Measurements from ENCODE around the gene MTCL1. TPM values are rescaled to one million over a fixed set of nuclear protein-coding genes. Genes with fewer than 3 reads are reported as not detected.

MTCL1 gene
- polyA plus RNA-seq (2013, experiment 1 of 2): 21.1 TPM
- 18.8 TPM for polyA plus RNA-seq (2013, experiment 2 of 2)

DNA sequence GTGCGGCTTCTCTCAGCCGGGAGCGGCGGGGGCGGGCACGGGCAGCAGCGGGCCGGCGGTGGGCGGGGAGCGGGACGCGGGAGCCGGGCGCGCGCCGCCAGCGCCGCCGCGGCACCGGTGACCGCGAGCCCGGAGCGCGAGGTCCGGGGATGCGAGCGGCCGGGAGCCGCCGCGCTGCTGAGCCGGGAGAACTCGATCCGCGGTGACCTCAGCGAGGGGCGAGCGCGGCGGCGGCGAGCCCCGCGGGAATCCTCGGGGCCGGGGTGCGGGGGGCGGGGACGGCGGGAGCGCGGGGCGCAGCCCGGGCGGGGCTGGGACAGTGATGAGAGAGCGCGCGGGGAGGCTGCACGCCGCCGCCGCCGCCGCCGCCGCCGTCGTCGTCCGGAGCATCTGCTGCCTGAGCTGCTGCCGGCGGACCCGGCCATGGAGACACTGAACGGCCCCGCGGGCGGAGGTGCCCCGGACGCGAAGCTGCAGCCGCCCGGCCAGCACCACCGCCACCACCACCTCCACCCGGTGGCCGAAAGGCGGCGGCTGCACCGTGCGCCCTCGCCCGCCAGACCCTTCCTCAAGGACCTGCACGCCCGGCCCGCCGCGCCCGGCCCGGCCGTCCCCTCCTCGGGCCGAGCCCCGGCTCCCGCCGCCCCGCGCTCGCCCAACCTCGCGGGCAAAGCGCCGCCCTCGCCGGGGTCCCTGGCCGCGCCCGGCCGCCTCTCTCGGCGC is at the start of gene MTCL1:
Gene MTCL1 (plus strand): TSS at position 319 of the 723 bp plus-strand sequence. CDS start 105 bp downstream, at position 424.
- WGBS: under 1% methylated on average over 123 of the region's 123 CpGs
- peak within 1 kb of the TSS; percentile 53 for H3K9ac ChIP-seq (ENCODE audit: low read depth, low read length)
- H3K4me3 ChIP-seq (ENCODE audit: low read length): peak within 1 kb of the TSS; percentile 72
- H3K27me3 ChIP-seq (ENCODE audit: insufficient read depth, low read length): peaks cover 30% of the 10 kb centered on the region
- H3K27ac ChIP-seq (ENCODE audit: low read depth, low read length): no peak within 1 kb of the TSS
- H3K4me1 ChIP-seq (ENCODE audit: insufficient read depth, low read length): peaks cover 28% of the 10 kb centered on the region
- peaks cover 6% of the 10 kb centered on the region for H3K36me3 ChIP-seq (ENCODE audit: insufficient read depth, low read length)
- no peaks in the 10 kb centered on the region for H3K9me3 ChIP-seq (ENCODE audit: insufficient read depth, low read depth, low read length)

DNA sequence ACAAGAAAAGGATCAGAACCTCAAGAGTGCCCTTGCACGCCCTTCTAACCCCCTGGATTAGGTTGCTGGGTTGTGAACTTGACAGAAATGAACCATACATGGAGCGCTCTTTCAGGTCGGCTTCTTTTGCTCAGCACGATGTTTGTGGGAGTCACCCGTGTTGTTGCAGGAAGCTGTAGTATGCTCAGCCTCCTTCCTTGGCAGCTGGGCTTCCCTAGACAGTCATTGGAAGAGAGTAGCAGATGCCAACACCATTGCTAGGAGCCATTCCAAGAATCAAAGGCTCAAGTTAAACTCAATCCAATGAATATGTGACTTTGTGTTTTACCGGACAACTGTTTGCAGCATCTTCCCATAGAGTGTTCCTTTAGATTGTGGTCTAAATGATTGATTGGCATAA is 49.1 kb upstream of the MTCL1 start:
- H3K27ac ChIP-seq (ENCODE audit: low read depth, low read length): no peak overlapping the region

DNA sequence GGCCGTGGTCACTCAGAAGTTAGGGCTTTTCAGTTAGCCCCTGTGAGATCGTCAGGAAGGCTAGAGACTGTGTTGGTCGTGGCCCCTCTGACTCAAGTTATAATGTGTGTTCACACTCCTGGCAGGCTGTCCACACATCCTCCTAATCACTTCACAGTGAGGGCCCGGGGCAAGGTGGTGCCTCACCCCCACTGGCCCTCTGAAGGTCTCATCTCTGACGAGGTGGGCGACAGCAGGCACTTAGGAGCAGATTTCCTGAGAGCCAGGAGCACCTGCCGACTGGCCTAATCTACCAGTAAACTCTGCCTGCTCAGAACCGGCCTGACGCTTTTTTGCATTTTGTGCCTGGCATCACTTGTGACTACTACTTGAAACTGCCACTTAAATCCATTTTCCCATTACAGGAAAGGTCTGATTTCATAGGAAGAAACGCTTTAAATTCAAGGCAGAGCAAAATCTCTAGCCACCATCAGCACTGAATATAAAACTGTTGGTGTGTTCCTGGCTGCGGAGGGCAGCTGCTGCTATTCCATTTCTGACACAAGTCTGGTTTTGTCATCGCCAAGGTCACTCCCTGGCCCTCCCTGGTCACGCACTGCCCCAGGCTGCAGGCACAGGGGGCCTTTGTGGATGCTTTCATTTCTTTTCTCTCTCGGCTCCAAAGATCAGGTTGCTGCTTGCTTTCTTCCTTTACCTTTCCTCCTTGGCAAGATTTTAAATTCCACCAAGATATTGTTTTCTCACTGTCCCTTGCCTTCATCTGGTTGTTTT is 48.1 kb upstream of the MTCL1 start:
- H3K4me3 ChIP-seq (ENCODE audit: low read length): no peak overlapping the region
- H3K4me1 ChIP-seq (ENCODE audit: insufficient read depth, low read length): peaks cover 21% of the 10 kb centered on the region
- H3K27me3 ChIP-seq (ENCODE audit: insufficient read depth, low read length): no peaks in the 10 kb centered on the region
- H3K9me3 ChIP-seq (ENCODE audit: insufficient read depth, low read depth, low read length): no peaks in the 10 kb centered on the region
- no peak overlapping the region for H3K27ac ChIP-seq (ENCODE audit: low read depth, low read length)
- H3K9ac ChIP-seq (ENCODE audit: low read depth, low read length): no peak overlapping the region
- no peaks in the 10 kb centered on the region for H3K36me3 ChIP-seq (ENCODE audit: insufficient read depth, low read length)
- 83% methylated on average over 14 of the region's 14 CpGs for WGBS

More for the DNA sequence above, 49.1 kb upstream of the MTCL1 start:
- Histone ChIP-seq H3K4me1 (ENCODE audit: insufficient read depth, low read length) (peaks cover 12% of the 10 kb centered on the region), H3K9ac (ENCODE audit: low read depth, low read length) (no peak overlapping the region), H3K9me3 (ENCODE audit: insufficient read depth, low read depth, low read length) (no peaks in the 10 kb centered on the region; the same call in 1 of the 2 replicates), H3K36me3 (ENCODE audit: insufficient read depth, low read length) (no peaks in the 10 kb centered on the region), H3K4me3 (ENCODE audit: low read length) (no peak overlapping the region), H3K27me3 (ENCODE audit: insufficient read depth, low read length) (no peaks in the 10 kb centered on the region)
- 97% methylated on average over 6 of the region's 6 CpGs for WGBS

DNA sequence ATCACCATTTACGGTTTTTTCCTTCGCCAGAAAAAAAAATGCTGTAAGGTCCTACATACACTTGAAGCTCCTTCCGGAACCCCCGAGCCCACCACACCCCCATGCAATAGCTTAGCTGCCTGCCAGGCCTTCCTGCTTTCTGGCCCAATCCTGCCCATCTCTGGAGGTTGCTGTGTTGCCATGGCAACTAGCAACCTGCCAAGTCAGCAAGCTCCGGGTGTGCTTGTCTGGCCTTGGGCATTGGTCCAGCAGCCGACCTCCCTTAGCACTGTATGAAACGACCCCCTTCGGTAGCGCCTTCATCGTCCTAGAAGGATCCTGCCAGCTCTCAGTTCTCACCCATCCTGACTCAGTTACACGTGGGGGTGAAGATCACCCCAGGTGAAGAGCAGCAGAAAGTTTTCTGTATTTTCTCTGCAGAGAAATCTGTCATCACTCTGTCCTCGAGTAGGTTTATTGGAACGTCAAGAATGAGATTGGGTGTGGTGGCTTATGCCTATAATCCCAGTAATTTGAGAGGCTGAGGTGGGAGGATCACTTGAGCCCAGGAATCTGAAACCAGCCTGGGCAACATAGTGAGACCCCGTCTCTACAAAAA is 47.4 kb upstream of the MTCL1 start:
- H3K9ac ChIP-seq (ENCODE audit: low read depth, low read length): no peak overlapping the region
- no peaks in the 10 kb centered on the region for H3K9me3 ChIP-seq (ENCODE audit: insufficient read depth, low read depth, low read length)
- no peak overlapping the region for H3K27ac ChIP-seq (ENCODE audit: low read depth, low read length)
- no peak overlapping the region for H3K4me3 ChIP-seq (ENCODE audit: low read length)
- no peaks in the 10 kb centered on the region for H3K27me3 ChIP-seq (ENCODE audit: insufficient read depth, low read length)
- H3K4me1 ChIP-seq (ENCODE audit: insufficient read depth, low read length): peaks cover 28% of the 10 kb centered on the region
- 80% methylated on average over 14 of the region's 14 CpGs for WGBS
- H3K36me3 ChIP-seq (ENCODE audit: insufficient read depth, low read length): no peaks in the 10 kb centered on the region

- H3K36me3 ChIP-seq (ENCODE audit: insufficient read depth, low read length): no peaks in the 10 kb centered on the region
- H3K4me1 ChIP-seq (ENCODE audit: insufficient read depth, low read length): peaks cover 35% of the 10 kb centered on the region
- H3K4me3 ChIP-seq (ENCODE audit: low read length): no peak overlapping the region
- no peak overlapping the region for H3K27ac ChIP-seq (ENCODE audit: low read depth, low read length)
- no peaks in the 10 kb centered on the region for H3K9me3 ChIP-seq (ENCODE audit: insufficient read depth, low read depth, low read length)
- no peak overlapping the region for H3K9ac ChIP-seq (ENCODE audit: low read depth, low read length)
- no peaks in the 10 kb centered on the region for H3K27me3 ChIP-seq (ENCODE audit: insufficient read depth, low read length)
- WGBS: 95% methylated on average over 31 of the region's 31 CpGs
Measured at GRCh38 chr18:8658858-8659485, 46.4 kb upstream of the MTCL1 start.

- H3K4me1 ChIP-seq (ENCODE audit: insufficient read depth, low read length): peaks cover 35% of the 10 kb centered on the region
- H3K27ac ChIP-seq (ENCODE audit: low read depth, low read length): no peak overlapping the region
- H3K9ac ChIP-seq (ENCODE audit: low read depth, low read length): no peak overlapping the region
- no peaks in the 10 kb centered on the region for H3K27me3 ChIP-seq (ENCODE audit: insufficient read depth, low read length)
- no peak overlapping the region for H3K4me3 ChIP-seq (ENCODE audit: low read length)
- no peaks in the 10 kb centered on the region for H3K9me3 ChIP-seq (ENCODE audit: insufficient read depth, low read depth, low read length)
- H3K36me3 ChIP-seq (ENCODE audit: insufficient read depth, low read length): no peaks in the 10 kb centered on the region
- WGBS: 90% methylated on average over 36 of the region's 36 CpGs
Measured at GRCh38 chr18:8659609-8660242, 45.6 kb upstream of the MTCL1 start.

- Histone ChIP-seq H3K27me3 (ENCODE audit: insufficient read depth, low read length) (no peaks in the 10 kb centered on the region), H3K9me3 (ENCODE audit: insufficient read depth, low read depth, low read length) (no peaks in the 10 kb centered on the region), H3K9ac (ENCODE audit: low read depth, low read length) (no peak overlapping the region), H3K36me3 (ENCODE audit: insufficient read depth, low read length) (no peaks in the 10 kb centered on the region), H3K4me3 (ENCODE audit: low read length) (no peak overlapping the region), H3K4me1 (ENCODE audit: insufficient read depth, low read length) (peaks cover 37% of the 10 kb centered on the region), H3K27ac (ENCODE audit: low read depth, low read length) (no peak overlapping the region)
- WGBS: 85% methylated on average over 5 of the region's 5 CpGs
Measured at GRCh38 chr18:8660316-8660715, 45.0 kb upstream of the MTCL1 start.

GRCh38 chr18:8661754-8662559 is 43.4 kb upstream of the MTCL1 start:
- H3K36me3 ChIP-seq (ENCODE audit: insufficient read depth, low read length): no peaks in the 10 kb centered on the region
- no peaks in the 10 kb centered on the region for H3K9me3 ChIP-seq (ENCODE audit: insufficient read depth, low read depth, low read length)
- H3K27me3 ChIP-seq (ENCODE audit: insufficient read depth, low read length): no peaks in the 10 kb centered on the region
- WGBS: 2% methylated on average over 18 of the region's 18 CpGs
- peak overlapping the region; percentile 93 for H3K27ac ChIP-seq (ENCODE audit: low read depth, low read length)
- H3K4me1 ChIP-seq (ENCODE audit: insufficient read depth, low read length): peaks cover 39% of the 10 kb centered on the region
- H3K9ac ChIP-seq (ENCODE audit: low read depth, low read length): peak overlapping the region; percentile 60
- H3K4me3 ChIP-seq (ENCODE audit: low read length): peak overlapping the region; percentile 35

DNA sequence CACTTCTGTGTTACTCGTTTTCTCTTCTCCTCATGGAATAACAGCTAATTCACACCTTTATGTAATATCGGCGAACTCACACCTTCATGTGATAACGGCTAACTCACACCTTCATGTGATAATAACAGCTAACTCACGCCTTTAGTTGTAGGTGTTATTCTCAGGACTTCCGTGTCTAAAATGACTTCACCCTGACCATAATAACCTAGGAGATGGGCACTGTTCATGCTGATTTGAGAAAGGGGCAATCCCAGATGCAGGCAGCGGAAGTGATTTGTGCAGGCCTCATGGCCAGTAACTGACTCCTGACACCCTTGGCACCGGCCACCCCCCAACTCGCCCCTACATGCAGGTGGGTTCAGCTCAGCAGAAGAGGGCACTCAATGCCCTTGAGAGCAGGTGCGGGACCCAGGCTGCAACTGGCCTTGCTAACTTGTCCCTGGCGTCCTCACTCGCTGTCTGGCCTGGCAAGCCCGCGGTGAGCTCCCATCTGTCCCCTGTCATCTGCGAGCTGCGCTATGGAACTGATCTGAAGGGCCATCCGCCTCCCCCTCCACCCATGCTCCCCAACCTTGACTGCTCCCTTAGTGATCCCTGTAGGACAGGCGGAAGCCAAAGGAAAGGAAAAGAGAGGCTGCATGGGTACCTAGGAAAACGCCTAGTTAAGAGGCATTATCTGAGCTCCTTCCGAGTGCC is 42.6 kb upstream of the MTCL1 start:
- WGBS: 56% methylated on average over 20 of the region's 20 CpGs
- Histone ChIP-seq H3K9ac (ENCODE audit: low read depth, low read length) (no peak overlapping the region), H3K36me3 (ENCODE audit: insufficient read depth, low read length) (no peaks in the 10 kb centered on the region), H3K9me3 (ENCODE audit: insufficient read depth, low read depth, low read length) (no peaks in the 10 kb centered on the region), H3K27ac (ENCODE audit: low read depth, low read length) (peak overlapping the region; percentile 32; the same call in 1 of the 2 replicates), H3K4me1 (ENCODE audit: insufficient read depth, low read length) (peaks cover 39% of the 10 kb centered on the region), H3K27me3 (ENCODE audit: insufficient read depth, low read length) (no peaks in the 10 kb centered on the region), H3K4me3 (ENCODE audit: low read length) (no peak overlapping the region)
